HepG2 (cell line): ENCODE measurements around the gene INO80B. TPM values are rescaled to one million over a fixed set of nuclear protein-coding genes. Genes with fewer than 3 reads are reported as not detected.
A peak's percentile ranks its signal among the peaks of the same experiment; 100 is the strongest.

ENCODE experiments used
- BCLAF1 ChIP-seq: fragments of 450-650 bp; IDR thresholded peaks from 2 replicates; pipeline ENCODE4 v1.6.1; 2017; ENCODE audit warnings: mild to moderate bottlenecking
- CREBL2 ChIP-seq: sonication (generic); formaldehyde crosslinking; IDR thresholded peaks from 2 replicates; pipeline ENCODE4 v1.8.1; 2023; ENCODE audit warnings: missing genetic modification reagents, mild to moderate bottlenecking, borderline replicate concordance
- DRAP1 ChIP-seq: IDR thresholded peaks from 2 replicates; pipeline ENCODE4 v1.6.1; 2016; ENCODE audit warnings: missing genetic modification reagents, missing compliant biosample characterization
- KLF6 ChIP-seq: IDR thresholded peaks from 2 replicates; pipeline ENCODE4 v1.8.0; 2016; ENCODE audit warnings: missing biosample characterization, missing genetic modification reagents
- KMT2B ChIP-seq: IDR thresholded peaks from 2 replicates; pipeline ENCODE4 v1.6.1; 2016; ENCODE audit warnings: missing genetic modification reagents, missing compliant biosample characterization
- NR0B2 ChIP-seq: sonication (generic); formaldehyde crosslinking; IDR thresholded peaks from 2 replicates; pipeline ENCODE4 v1.4.0; 2020; ENCODE audit warnings: mild to moderate bottlenecking, missing genetic modification reagents
- STAT6 ChIP-seq: sonication (generic); formaldehyde crosslinking; IDR thresholded peaks from 2 replicates; pipeline ENCODE4 v1.4.0; 2020; ENCODE audit warnings: missing genetic modification reagents, mild to moderate bottlenecking, borderline replicate concordance
- ZFP62 ChIP-seq: sonication (generic); formaldehyde crosslinking; IDR thresholded peaks from 2 replicates; pipeline ENCODE4 v1.4.0; 2020; ENCODE audit warnings: missing genetic modification reagents
- ZFX ChIP-seq: sonication (generic); formaldehyde crosslinking; IDR thresholded peaks from 2 replicates; pipeline ENCODE4 v1.4.0; 2020; ENCODE audit warnings: mild to moderate bottlenecking, low read depth, missing genetic modification reagents, moderate library complexity
- ZNF12 ChIP-seq: sonication (generic); formaldehyde crosslinking; IDR thresholded peaks from 2 replicates; pipeline ENCODE4 v1.5.0; 2020; ENCODE audit warnings: missing genetic modification reagents
- ZNF205 ChIP-seq: IDR thresholded peaks from 2 replicates; pipeline ENCODE4 v1.6.1; 2018; ENCODE audit warnings: missing biosample characterization, missing genetic modification reagents
- ZNF407 ChIP-seq: sonication (generic); formaldehyde crosslinking; IDR thresholded peaks from one replicate; pipeline ENCODE4 v1.5.1; 2020; ENCODE audit warnings: mild to moderate bottlenecking, missing genetic modification reagents; ENCODE audit errors: not compliant biosample characterization
- ZNF441 ChIP-seq: sonication (generic); formaldehyde crosslinking; IDR thresholded peaks from 2 replicates; pipeline ENCODE4 v1.7.0; 2021; ENCODE audit warnings: missing genetic modification reagents, borderline replicate concordance
- ZNF883 ChIP-seq: sonication (generic); formaldehyde crosslinking; IDR thresholded peaks from 2 replicates; pipeline ENCODE4 v1.5.1; 2020; ENCODE audit warnings: mild to moderate bottlenecking, missing genetic modification reagents; ENCODE audit errors: not compliant biosample characterization
- polyA plus RNA-seq, 8 experiments: library from polyadenylated mRNA; depleted of rRNA in 3 of 8; stranded (reverse) in 7 of 8; unstranded in 1 of 8; fragments of >200 nt; fragmentation: Illumina TruSeq in 4 of 8; extraction: Trizol in 4 of 8; gene quantifications; 2 replicates each; pipeline versions ENCODE4 v1.2.1 to v1.2.3, GENCODE V29; 2011 to 2016; ENCODE audit warnings: low read depth in 4 of 8, missing spikeins in 1 of 8, mixed read lengths in 1 of 8; ENCODE audit not compliant: insufficient read depth in 1 of 8
- total RNA-seq, 5 experiments: library from RNA; depleted of rRNA; stranded (reverse); fragments of >200 nt; fragmentation: Illumina TruSeq; extraction: Trizol; gene quantifications; 2 replicates each; pipeline ENCODE4 v1.2.3, GENCODE V29; 2016; ENCODE audit warnings: low read depth in 1 of 5

The INO80B gene
- total and polyA plus RNA-seq, 2 of the 13 experiments (the other 11 are each of a cell fraction or from before 2014, with no cell fraction given): 6.2 to 14.5 TPM

- TF ChIP-seq NR0B2 (CRISPR knock-in tag) (no peak), BCLAF1 (no peak), ZNF883 (CRISPR knock-in tag) (peak; percentile 59), DRAP1 (CRISPR knock-in tag) (no peak; the same call in 1 of the 2 replicates), KMT2B (CRISPR knock-in tag) (no peak), ZNF441 (CRISPR knock-in tag) (no peak), ZNF205 (CRISPR knock-in tag) (no peak), KLF6 (CRISPR knock-in tag) (no peak), CREBL2 (CRISPR knock-in tag) (no peak), ZFX (CRISPR knock-in tag) (no peak), ZNF407 (CRISPR knock-in tag) (no peak), STAT6 (CRISPR knock-in tag) (no peak), ZNF12 (CRISPR knock-in tag) (no peak), ZFP62 (CRISPR knock-in tag) (no peak)
Observed at GRCh38 chr2:74413001-74413698, 41.7 kb upstream of the INO80B start (continued).
